ENCODE measurements around the gene SMYD3.

DNA sequence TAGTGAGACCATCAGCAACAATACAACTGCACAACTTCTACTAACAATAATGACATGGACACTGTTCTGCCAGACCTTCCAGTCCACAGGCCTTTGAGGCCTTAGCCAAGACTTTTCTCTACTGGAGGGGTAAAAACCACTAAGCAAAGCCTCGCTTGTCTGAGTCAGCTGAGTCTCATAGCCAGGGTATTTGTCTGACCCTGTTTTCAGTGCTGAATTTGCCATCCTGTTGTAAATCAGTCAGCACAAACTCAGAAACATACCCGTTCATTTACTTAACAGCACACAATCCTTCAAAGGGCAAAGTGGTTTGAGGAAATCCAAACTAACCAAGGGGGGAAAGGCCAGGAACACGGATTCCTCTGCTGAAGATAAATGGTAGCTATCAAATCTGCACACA, 537.8 kb downstream of the SMYD3 start:
- no peak for TF ChIP-seq POLR2A (IDR thresholded peaks at IDR 0.05)
- TF ChIP-seq, protein P1, sequence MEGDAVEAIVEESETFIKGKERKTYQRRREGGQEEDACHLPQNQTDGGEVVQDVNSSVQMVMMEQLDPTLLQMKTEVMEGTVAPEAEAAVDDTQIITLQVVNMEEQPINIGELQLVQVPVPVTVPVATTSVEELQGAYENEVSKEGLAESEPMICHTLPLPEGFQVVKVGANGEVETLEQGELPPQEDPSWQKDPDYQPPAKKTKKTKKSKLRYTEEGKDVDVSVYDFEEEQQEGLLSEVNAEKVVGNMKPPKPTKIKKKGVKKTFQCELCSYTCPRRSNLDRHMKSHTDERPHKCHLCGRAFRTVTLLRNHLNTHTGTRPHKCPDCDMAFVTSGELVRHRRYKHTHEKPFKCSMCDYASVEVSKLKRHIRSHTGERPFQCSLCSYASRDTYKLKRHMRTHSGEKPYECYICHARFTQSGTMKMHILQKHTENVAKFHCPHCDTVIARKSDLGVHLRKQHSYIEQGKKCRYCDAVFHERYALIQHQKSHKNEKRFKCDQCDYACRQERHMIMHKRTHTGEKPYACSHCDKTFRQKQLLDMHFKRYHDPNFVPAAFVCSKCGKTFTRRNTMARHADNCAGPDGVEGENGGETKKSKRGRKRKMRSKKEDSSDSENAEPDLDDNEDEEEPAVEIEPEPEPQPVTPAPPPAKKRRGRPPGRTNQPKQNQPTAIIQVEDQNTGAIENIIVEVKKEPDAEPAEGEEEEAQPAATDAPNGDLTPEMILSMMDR (IDR thresholded peaks at IDR 0.05): no peak
